GM06990 (cell line): ENCODE measurements around the gene GRIA4.
"Not testable (repeated sequence)": the region's sequence is repeated elsewhere in the genome, so short reads cannot be mapped to it uniquely, and the experiment has no call there.

Experiments used
- DNase-seq: peaks from one replicate; pipeline ENCODE4 v3.0.0-alpha.2; 2011; ENCODE audit not compliant: insufficient read length; ENCODE audit errors: extremely low read depth
- H3K27me3 ChIP-seq: replicated peaks from 2 replicates; pipeline ENCODE4 v1.6.0; 2011; ENCODE audit warnings: low read length; ENCODE audit not compliant: control insufficient read depth, insufficient read depth
- H3K36me3 ChIP-seq: 2 replicates; pipeline ENCODE4 v1.5.1; 2011; ENCODE audit warnings: low read length; ENCODE audit not compliant: control insufficient read depth, insufficient read depth
- H3K4me3 ChIP-seq: replicated peaks from 2 replicates; pipeline ENCODE4 v1.5.1; 2011; ENCODE audit warnings: low read depth, mild to moderate bottlenecking, control low read depth, low read length
- CTCF ChIP-seq: IDR thresholded peaks from 2 replicates; pipeline ENCODE4 v1.5.1; 2011; ENCODE audit warnings: low read length, control low read depth, mild to moderate bottlenecking, inconsistent platforms; ENCODE audit not compliant: insufficient read depth, poor library complexity, severe bottlenecking

The GRIA4 gene

GRCh38 chr11:106001304-106002012 is 391.6 kb downstream of the GRIA4 start:
- Histone ChIP-seq H3K4me3 (no peak overlapping the region), H3K36me3 (peaks cover under 1% of the 10 kb centered on the region), H3K27me3 (no peaks in the 10 kb centered on the region)
- no peak for TF ChIP-seq CTCF
- DNase-seq, result no peak

- H3K36me3 ChIP-seq, DNase-seq, H3K27me3 ChIP-seq, H3K4me3 ChIP-seq: not testable (repeated sequence)
These were observed 393.2 kb downstream of the GRIA4 start for GRCh38 chr11:106003094-106003493.

GRCh38 chr11:106011481-106011880 is 401.6 kb downstream of the GRIA4 start:
- H3K4me3 ChIP-seq, result no peak overlapping the region
- DNase-seq, result no peak
- no peaks in the 10 kb centered on the region for H3K27me3 ChIP-seq
- peaks cover 2% of the 10 kb centered on the region for H3K36me3 ChIP-seq
- no peak for TF ChIP-seq CTCF

- DNase-seq, result no peak
These were observed 402.9 kb downstream of the GRIA4 start for GRCh38 chr11:106012744-106013143.

GRCh38 chr11:106014035-106014434 is 404.2 kb downstream of the GRIA4 start:
- H3K27me3 ChIP-seq, result no peaks in the 10 kb centered on the region
- no peak for TF ChIP-seq CTCF
- H3K36me3 ChIP-seq, result peaks cover 2% of the 10 kb centered on the region
- DNase-seq, result no peak
- H3K4me3 ChIP-seq, result no peak overlapping the region

More at GRCh38 chr11:106012744-106013143, 402.9 kb downstream of the GRIA4 start:
- H3K4me3 ChIP-seq, result no peak overlapping the region
- H3K27me3 ChIP-seq, result no peaks in the 10 kb centered on the region
- no peak for TF ChIP-seq CTCF
- H3K36me3 ChIP-seq, result peaks cover 2% of the 10 kb centered on the region

- H3K4me3 ChIP-seq, result no peak overlapping the region
- peaks cover 2% of the 10 kb centered on the region; the same call in 1 of the 2 replicates for H3K36me3 ChIP-seq
- TF ChIP-seq CTCF, result no peak
- H3K27me3 ChIP-seq, result no peaks in the 10 kb centered on the region
- DNase-seq, result no peak
These were observed 404.7 kb downstream of the GRIA4 start for GRCh38 chr11:106014620-106015019.
